HEK293T (cell line): ENCODE measurements around the gene PLEK2.

Source experiments
- BHLHE40 ChIP-seq: fragments of 450-650 bp; IDR thresholded peaks from 2 replicates; pipeline ENCODE4 v1.6.1; 2016; ENCODE audit warnings: mild to moderate bottlenecking, moderate library complexity, borderline replicate concordance
- FOXM1 ChIP-seq: fragments of 450-650 bp; IDR thresholded peaks from 2 replicates; pipeline ENCODE4 v1.6.1; 2017; ENCODE audit warnings: mild to moderate bottlenecking, borderline replicate concordance

- no peak for TF ChIP-seq BHLHE40
- TF ChIP-seq FOXM1: no peak
These were observed 45.8 kb upstream of the PLEK2 start for GRCh38 chr14:67457782-67458181.
